T-cell (primary cell): ENCODE data around the gene PANX2. TPM values are rescaled to one million over a fixed set of nuclear protein-coding genes. Genes with fewer than 3 reads are reported as not detected.

Experiments used
- ATAC-seq, 4 experiments: fragments of 200-7000 bp in 3 of 4; fragments of 150-1000 bp in 1 of 4; cut with Tn5 transposase; replicated peaks in 1 of 4; 1 replicate in 3 of 4; 2 replicates in 1 of 4; pipeline ENCODE4 v1.10.0; 2021; ENCODE audit warnings: moderate library complexity in 3 of 4, mild to moderate bottlenecking in 2 of 4, moderate number of reproducible peaks in 1 of 4
- CTCF ChIA-PET, 2 donors: fragments of 300-600 bp; sonication (Branson Sonifier 250); formaldehyde crosslinking; loops; one replicate each; lab custom pipeline; 2022; ENCODE audit warnings: antibody characterized with exemption in 2 of 2; lab: Charles Lee
- POLR2A ChIA-PET, 2 donors: fragments of 300-600 bp; sonication (Branson Sonifier 250); formaldehyde crosslinking; loops; one replicate each; lab custom pipeline; 2022; ENCODE audit warnings: antibody characterized with exemption in 2 of 2; lab: Charles Lee
- DNase-seq, 35 experiments: peaks; one replicate each; pipeline versions ENCODE4 v3.0.0 to v3.0.0-alpha.2; 2013 to 2023
- H3K27ac ChIP-seq: one replicate; pipeline ENCODE4 v1.5.1; 2013; ENCODE audit warnings: low read length
- H3K27me3 ChIP-seq, 2 experiments: replicated peaks in 1 of 2; 1 replicate in 1 of 2; 2 replicates in 1 of 2; pipeline versions ENCODE4 v1.6.1 to v1.7.0; 2013; ENCODE audit warnings: low read length in 1 of 2, mixed read lengths in 1 of 2; ENCODE audit not compliant: control insufficient read depth in 2 of 2, insufficient read depth in 2 of 2; ENCODE audit errors: extremely low read depth in 1 of 2
- H3K36me3 ChIP-seq, 2 donors: 1 replicate in 1 of 2; 2 replicates in 1 of 2; pipeline versions ENCODE4 v1.6.1 to v1.7.0; 2013; ENCODE audit warnings: low read length in 1 of 2; ENCODE audit not compliant: control insufficient read depth in 2 of 2, insufficient read depth in 1 of 2; ENCODE audit errors: extremely low read depth in 1 of 2
- H3K4me1 ChIP-seq, 2 experiments: 1 replicate in 1 of 2; 2 replicates in 1 of 2; pipeline versions ENCODE4 v1.6.1 to v1.7.0; 2013; ENCODE audit warnings: low read length in 2 of 2, mixed read lengths in 1 of 2; ENCODE audit not compliant: insufficient read depth in 2 of 2, control insufficient read depth in 1 of 2; ENCODE audit errors: extremely low read depth in 1 of 2
- H3K4me3 ChIP-seq, 2 donors: 1 replicate in 1 of 2; 2 replicates in 1 of 2; pipeline versions ENCODE4 v1.5.1 to v1.7.0; 2013; ENCODE audit warnings: mild to moderate bottlenecking in 2 of 2, low read length in 1 of 2, moderate library complexity in 1 of 2; ENCODE audit not compliant: control insufficient read depth in 1 of 2; ENCODE audit errors: extremely low read depth in 1 of 2
- H3K9me3 ChIP-seq: 2 replicates; pipeline ENCODE4 v1.7.0; 2013
- H3K27ac Mint-ChIP-seq, 2 donors: one replicate each; pipeline ENCODE4 v1.8.0; 2020 to 2021; ENCODE audit warnings: mild to moderate bottlenecking in 2 of 2, mixed read lengths in 2 of 2
- H3K27me3 Mint-ChIP-seq, 2 donors: one replicate each; pipeline ENCODE4 v1.8.0; 2021 to 2022; ENCODE audit warnings: mixed read lengths in 2 of 2
- H3K36me3 Mint-ChIP-seq: one replicate; pipeline ENCODE4 v1.8.0; 2021; ENCODE audit warnings: mixed read lengths
- H3K4me1 Mint-ChIP-seq, 3 donors: one replicate each; pipeline ENCODE4 v1.8.0; 2020 to 2022; ENCODE audit warnings: mixed read lengths in 3 of 3, mild to moderate bottlenecking in 1 of 3
- H3K4me3 Mint-ChIP-seq, 3 donors: one replicate each; pipeline ENCODE4 v1.8.0; 2020 to 2022; ENCODE audit warnings: mild to moderate bottlenecking in 3 of 3, mixed read lengths in 3 of 3, moderate library complexity in 3 of 3
- H3K9me3 Mint-ChIP-seq, 3 donors: one replicate each; pipeline ENCODE4 v1.8.0; 2020 to 2022; ENCODE audit warnings: mixed read lengths in 3 of 3
- WGBS: methylation state at CpG from one replicate; pipeline ENCODE4 v1.1.5; 2013; ENCODE audit warnings: missing lambda C conversion rate; ENCODE audit not compliant: insufficient coverage; 5-methylcytosine and 5-hydroxymethylcytosine counted together
- total RNA-seq, 35 experiments: library from RNA in 6 of 35; stranded (reverse) in 6 of 35; fragments of 120-200 nt in 1 of 35; gene quantifications; one replicate each; pipeline versions ENCODE4 v1.2.1 to v1.2.4 and lab custom pipeline; 2013 to 2026

Gene PANX2
- total RNA-seq, 5 donors from 2014 or later (not counting 1 experiment from before 2014, with no cell fraction given): 0.16 to 0.32 (median 0.26) TPM; not detected in 2

DNA sequence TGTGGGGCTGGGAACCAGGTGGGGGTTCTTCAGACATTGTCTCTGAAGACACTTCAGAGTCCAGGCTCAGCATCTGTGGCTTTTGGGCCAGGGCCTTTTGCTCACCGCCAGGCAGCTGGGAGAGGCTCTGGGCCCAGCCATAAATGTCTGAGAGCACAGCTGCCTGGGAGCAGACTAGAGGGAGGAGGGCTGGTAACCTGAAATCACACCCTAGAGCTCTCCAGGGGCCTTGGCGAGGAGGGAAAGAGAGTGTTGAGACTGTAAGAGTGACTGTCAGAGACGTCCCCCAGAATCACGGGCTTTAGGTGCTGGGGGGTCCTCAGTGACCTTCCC is 19.3 kb downstream of the PANX2 start:
- Mint-ChIP-seq H3K9me3 (no peaks in the 10 kb centered on the region), H3K4me3 (peak overlapping the region; percentile 90 to 98 (median 90)), H3K4me1 (peaks cover 35 to 54% (median 49%) of the 10 kb centered on the region in 3 donors), H3K27ac (peak overlapping the region; percentile 95 to 99), H3K27me3 (no peaks in the 10 kb centered on the region), H3K36me3 (no peaks in the 10 kb centered on the region)
- peak overlapping the region; percentile 93 for H3K27ac ChIP-seq
- no peaks in the 10 kb centered on the region for H3K9me3 ChIP-seq
- H3K36me3 ChIP-seq: peaks cover 9 to 17% of the 10 kb centered on the region in 2 donors
- peaks cover 0 to 4% of the 10 kb centered on the region in 2 experiments for H3K27me3 ChIP-seq
- H3K4me1 ChIP-seq: peaks cover 36 to 90% of the 10 kb centered on the region in 2 experiments
- no peak for DNase-seq
- peak overlapping the region; percentile 88 to 96 for H3K4me3 ChIP-seq
- POLR2A ChIA-PET: interaction anchor here in 1 of 2 donors (1.2 kb wide), 1 partner anchor 19 kb away, joined by 3 read pairs; no protein-coding TSS in a partner anchor
- WGBS: 0% methylated on average over 2 of the region's 4 CpGs
- peak; percentile 0 to 2 (median 0) for ATAC-seq
- CTCF ChIA-PET: no interaction called here

GRCh38 chr22:50190182-50190940 is 19.8 kb downstream of the PANX2 start:
- peaks cover 0 to under 1% of the 10 kb centered on the region in 2 experiments for H3K27me3 ChIP-seq
- no peaks in the 10 kb centered on the region for H3K9me3 ChIP-seq
- ChIA-PET POLR2A (interaction anchor here (0.5 to 1.2 kb wide), 3 partner anchors 18 to 315 kb away, joined by 3 to 4 read pairs (median 3); no protein-coding TSS in a partner anchor), CTCF (no interaction called here)
- Mint-ChIP-seq H3K4me3 (peak overlapping the region; percentile 90 to 98 (median 90)), H3K36me3 (no peaks in the 10 kb centered on the region), H3K27ac (peak overlapping the region; percentile 95 to 99), H3K4me1 (peaks cover 35 to 54% (median 49%) of the 10 kb centered on the region in 3 donors), H3K9me3 (no peaks in the 10 kb centered on the region), H3K27me3 (no peaks in the 10 kb centered on the region)
- peak overlapping the region; percentile 88 to 96 for H3K4me3 ChIP-seq
- H3K4me1 ChIP-seq: peaks cover 33 to 88% of the 10 kb centered on the region in 2 experiments
- DNase-seq (peak; percentile 70 to 92 (median 79)), ATAC-seq (peak; percentile 54 to 61 (median 58))
- H3K27ac ChIP-seq: peak overlapping the region; percentile 93
- peaks cover 13 to 21% of the 10 kb centered on the region in 2 donors for H3K36me3 ChIP-seq
- under 1% methylated on average over 43 of the region's 43 CpGs for WGBS

- Mint-ChIP-seq H3K4me1 (peaks cover 35 to 52% (median 47%) of the 10 kb centered on the region in 3 donors), H3K9me3 (no peaks in the 10 kb centered on the region), H3K4me3 (peak overlapping the region; percentile 90 to 98 (median 90)), H3K27ac (peak overlapping the region; percentile 95 to 99), H3K36me3 (no peaks in the 10 kb centered on the region), H3K27me3 (no peaks in the 10 kb centered on the region)
- CTCF ChIA-PET: no interaction called here
- Histone ChIP-seq H3K27ac (peak overlapping the region; percentile 93), H3K4me3 (peak overlapping the region; percentile 88 to 96), H3K9me3 (no peaks in the 10 kb centered on the region), H3K36me3 (peaks cover 13 to 28% of the 10 kb centered on the region in 2 donors), H3K4me1 (peaks cover 33 to 87% of the 10 kb centered on the region in 2 experiments), H3K27me3 (no peaks in the 10 kb centered on the region)
- peak; percentile 44 to 93 (median 86) for DNase-seq
- WGBS: 3% methylated on average over 15 of the region's 18 CpGs
- ATAC-seq: peak; percentile 65 to 76 (median 67)
- POLR2A ChIA-PET: interaction anchor here (0.5 to 0.8 kb wide), 4 partner anchors 57 to 352 kb away, joined by 3 to 4 read pairs (median 3); no protein-coding TSS in a partner anchor
Observed at GRCh38 chr22:50190941-50191741, 20.6 kb downstream of the PANX2 start.

DNA sequence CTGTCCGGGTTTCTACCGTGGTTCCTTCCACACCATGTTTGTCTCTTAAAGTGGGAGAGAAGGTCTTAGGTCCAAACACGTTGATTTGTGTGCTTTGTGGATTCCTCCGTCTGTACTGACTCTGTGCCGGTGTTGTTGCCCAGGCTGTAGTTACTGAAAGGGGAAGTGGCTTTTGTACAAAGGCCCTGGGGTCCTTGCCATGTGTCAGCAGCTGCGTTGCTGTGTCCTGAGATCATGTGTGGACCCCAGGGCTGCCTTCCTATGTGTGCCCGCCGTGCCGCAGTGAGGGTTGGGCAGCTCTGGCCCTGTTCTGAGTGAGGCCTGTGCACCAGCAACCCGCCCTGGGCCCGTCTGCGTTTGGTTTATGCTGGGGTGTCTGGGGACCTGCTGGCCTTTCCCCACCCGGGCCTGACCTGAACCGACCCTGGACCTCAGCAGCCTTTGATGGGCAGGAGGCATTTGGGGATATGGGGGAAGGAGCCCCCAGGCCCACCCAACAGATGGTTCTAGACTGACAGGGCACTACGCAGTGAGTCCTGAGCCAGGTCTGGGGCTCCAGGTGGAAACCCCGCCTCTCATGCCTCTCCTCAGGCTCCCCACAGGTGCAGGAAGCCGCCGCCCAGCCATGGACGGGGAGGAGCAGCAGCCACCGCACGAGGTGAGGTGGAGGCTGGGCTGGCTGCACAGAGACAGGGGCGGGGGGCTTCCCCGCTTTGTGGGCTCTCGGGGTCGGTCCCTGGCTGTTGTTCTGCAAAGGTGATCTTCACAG is 22.1 kb downstream of the PANX2 start:
- DNase-seq (peak; percentile 32 to 82 (median 67)), ATAC-seq (peak; percentile 9 to 37 (median 22))
- Histone ChIP-seq H3K27ac (peak overlapping the region; percentile 93), H3K27me3 (no peaks in the 10 kb centered on the region), H3K9me3 (no peaks in the 10 kb centered on the region), H3K4me1 (peaks cover 30 to 74% of the 10 kb centered on the region in 2 experiments), H3K4me3 (peak overlapping the region; percentile 39 to 88), H3K36me3 (peaks cover 13 to 36% of the 10 kb centered on the region in 2 donors)
- WGBS: 32% methylated on average over 19 of the region's 25 CpGs
- ChIA-PET POLR2A (interaction anchor here in 1 of 2 donors (0.6 kb wide), 1 partner anchor 50 kb away, joined by 3 read pairs; no protein-coding TSS in a partner anchor), CTCF (no interaction called here)
- H3K9me3 Mint-ChIP-seq: no peaks in the 10 kb centered on the region
- H3K4me1 Mint-ChIP-seq: peaks cover 30 to 43% (median 39%) of the 10 kb centered on the region in 3 donors
- no peaks in the 10 kb centered on the region for H3K36me3 Mint-ChIP-seq
- peak overlapping the region; percentile 90 to 98 (median 90) for H3K4me3 Mint-ChIP-seq
- no peaks in the 10 kb centered on the region for H3K27me3 Mint-ChIP-seq
- H3K27ac Mint-ChIP-seq: peak overlapping the region; percentile 95 to 99

DNA sequence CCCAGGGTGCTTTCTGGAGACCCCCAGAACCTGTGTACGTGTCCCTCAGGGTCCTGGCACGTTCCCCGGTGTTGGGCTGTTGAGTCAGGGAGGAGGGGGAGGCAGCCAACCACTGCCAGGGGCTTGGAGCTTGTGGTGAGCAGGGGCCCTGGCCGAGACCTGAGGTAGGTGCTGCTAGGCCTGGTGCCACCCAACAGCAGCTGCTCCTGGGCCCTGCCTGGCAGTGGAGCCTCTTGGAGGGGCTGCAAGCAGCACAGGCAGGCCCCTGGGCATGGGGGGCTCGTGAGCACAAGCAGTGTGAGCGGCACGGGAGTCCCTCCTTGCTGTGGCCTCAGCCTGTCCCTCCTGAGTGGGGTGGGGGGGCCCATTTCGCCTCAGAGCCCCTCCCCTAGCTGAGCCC is 23.1 kb downstream of the PANX2 start:
- peaks cover 28 to 65% of the 10 kb centered on the region in 2 experiments for H3K4me1 ChIP-seq
- H3K36me3 ChIP-seq: peaks cover 13 to 40% of the 10 kb centered on the region in 2 donors
- H3K4me3 ChIP-seq: no peak overlapping the region
- no peak for DNase-seq
- ATAC-seq: no peak
- no peaks in the 10 kb centered on the region for H3K27me3 ChIP-seq
- Mint-ChIP-seq H3K4me1 (peaks cover 30 to 39% (median 35%) of the 10 kb centered on the region in 3 donors), H3K27ac (no peak overlapping the region), H3K27me3 (no peaks in the 10 kb centered on the region), H3K4me3 (no peak overlapping the region), H3K9me3 (no peaks in the 10 kb centered on the region), H3K36me3 (no peaks in the 10 kb centered on the region)
- ChIA-PET CTCF (no interaction called here), POLR2A (no interaction called here)
- no peak overlapping the region for H3K27ac ChIP-seq
- no peaks in the 10 kb centered on the region for H3K9me3 ChIP-seq
- 89% methylated on average over 4 of the region's 8 CpGs for WGBS
